Keratinocyte (primary cell): ENCODE measurements around the gene MSL3B.

Source experiments
- DNase-seq: peaks from one replicate; pipeline ENCODE4 v3.0.0-alpha.2; 2011; ENCODE audit warnings: low read depth, missing footprints, low spot score
- FAIRE-seq: peaks from 2 replicates; lab custom pipeline; 2011; peaks lifted over from hg19 to GRCh38; lab: Jason Lieb, UNC
- H2AFZ ChIP-seq: 2 replicates; pipeline ENCODE4 v1.6.0; 2012; ENCODE audit warnings: low read length, control low read depth, inconsistent platforms; ENCODE audit not compliant: control insufficient read depth
- H3K27ac ChIP-seq: 2 replicates; pipeline ENCODE4 v1.5.1; 2011; ENCODE audit warnings: low read length; ENCODE audit not compliant: control insufficient read depth, insufficient read depth
- H3K27me3 ChIP-seq: 3 replicates; pipeline ENCODE4 v1.6.0; 2011; ENCODE audit warnings: low read length; ENCODE audit not compliant: control insufficient read depth, insufficient read depth; ENCODE audit errors: extremely low read depth
- H3K36me3 ChIP-seq, 2 experiments: 2 replicates in 1 of 2; 3 replicates in 1 of 2; pipeline ENCODE4 v1.5.1; 2011; ENCODE audit warnings: low read length in 2 of 2, mild to moderate bottlenecking in 1 of 2; ENCODE audit not compliant: control insufficient read depth in 2 of 2, insufficient read depth in 2 of 2; ENCODE audit errors: extremely low read depth in 1 of 2
- H3K4me1 ChIP-seq: 3 replicates; pipeline ENCODE4 v1.5.1; 2011; ENCODE audit warnings: low read length; ENCODE audit not compliant: control insufficient read depth, insufficient read depth; ENCODE audit errors: extremely low read depth
- H3K4me2 ChIP-seq: 3 replicates; pipeline ENCODE4 v1.6.0; 2011; ENCODE audit warnings: low read depth, low read length; ENCODE audit not compliant: control insufficient read depth, insufficient read depth; ENCODE audit errors: extremely low read depth
- H3K4me3 ChIP-seq, 3 experiments: fragments of 200-600 bp in 1 of 3; sonication (generic) in 1 of 3; 2 replicates in 2 of 3; 3 replicates in 1 of 3; pipeline ENCODE4 v1.5.1; 2011 to 2016; ENCODE audit warnings: low read length in 3 of 3, mild to moderate bottlenecking in 3 of 3, control low read depth in 2 of 3, inconsistent platforms in 1 of 3, low read depth in 1 of 3, mixed read lengths in 1 of 3, mixed run types in 1 of 3, moderate library complexity in 1 of 3; ENCODE audit not compliant: control insufficient read depth in 2 of 3, insufficient read depth in 2 of 3; ENCODE audit errors: extremely low read depth in 1 of 3
- H3K79me2 ChIP-seq: 2 replicates; pipeline ENCODE4 v1.6.0; 2012; ENCODE audit warnings: low read length; ENCODE audit not compliant: control insufficient read depth, insufficient read depth
- H3K9ac ChIP-seq: 3 replicates; pipeline ENCODE4 v1.6.0; 2011; ENCODE audit warnings: low read length; ENCODE audit not compliant: control insufficient read depth, insufficient read depth; ENCODE audit errors: extremely low read depth
- H3K9me1 ChIP-seq: 3 replicates; pipeline ENCODE4 v1.6.0; 2011; ENCODE audit warnings: low read length; ENCODE audit not compliant: control insufficient read depth, insufficient read depth; ENCODE audit errors: extremely low read depth
- H3K9me3 ChIP-seq: 2 replicates; pipeline ENCODE4 v1.5.1; 2012; ENCODE audit warnings: low read depth, low read length; ENCODE audit not compliant: control insufficient read depth
- H4K20me1 ChIP-seq: 3 replicates; pipeline ENCODE4 v1.6.0; 2011; ENCODE audit warnings: low read length; ENCODE audit not compliant: control insufficient read depth, insufficient read depth; ENCODE audit errors: extremely low read depth
- CTCF ChIP-seq, 3 experiments: IDR thresholded peaks in 1 of 3; conservative IDR thresholded peaks in 1 of 3; optimal IDR thresholded peaks in 1 of 3; 2 replicates in 2 of 3; 3 replicates in 1 of 3; pipeline versions ENCODE3 to v1.5.1; 2011; ENCODE audit warnings: low read length in 3 of 3, mild to moderate bottlenecking in 3 of 3, moderate library complexity in 2 of 3, control low read depth in 1 of 3, inconsistent platforms in 1 of 3; ENCODE audit not compliant: insufficient read depth in 2 of 3; ENCODE audit errors: extremely low read depth in 1 of 3
- EZH2 ChIP-seq: IDR thresholded peaks from one replicate; pipeline ENCODE4 v1.6.1; 2012; ENCODE audit warnings: inconsistent platforms, mild to moderate bottlenecking, low read length, moderate library complexity
- dilution Hi-C: fragments of 300-500 bp; cut with MboI; formaldehyde crosslinking; loops from one replicate; pipeline ENCODE4 v1.7.0; 2020; ENCODE audit warnings: low sequenced_read_pairs; ENCODE audit not compliant: extremely low pct_ligation_motif_present

The MSL3B gene

GRCh38 chr2:233817995-233818638, 50.1 kb downstream of the MSL3B start:
- Histone ChIP-seq H3K27ac (no peak overlapping the region), H3K4me2 (no peak overlapping the region), H3K4me1 (no peaks in the 10 kb centered on the region), H3K36me3 (no peaks in the 10 kb centered on the region), H2AFZ (no peak overlapping the region), H3K79me2 (no peaks in the 10 kb centered on the region), H4K20me1 (no peaks in the 10 kb centered on the region), H3K9me1 (no peaks in the 10 kb centered on the region), H3K27me3 (peaks cover 5% of the 10 kb centered on the region), H3K9me3 (no peaks in the 10 kb centered on the region), H3K4me3 (no peak overlapping the region), H3K9ac (no peak overlapping the region)
- DNase-seq (no peak), FAIRE-seq (no peak)
- TF ChIP-seq EZH2 (no peak), CTCF (optimal IDR thresholded peaks at IDR 0.05 in 1 of 3, IDR thresholded peaks at IDR 0.05 in 1 of 3, conservative IDR thresholded peaks at IDR 0.05 in 1 of 3; ENCODE audit: extremely low read depth in 1 of 3, insufficient read depth in 2 of 3, low read length in 3 of 3) (no peak)
- dilution Hi-C loops = no loop called here

- no peak overlapping the region for H3K4me2 ChIP-seq
- no peaks in the 10 kb centered on the region for H3K4me1 ChIP-seq
- H3K9ac ChIP-seq = no peak overlapping the region
- no peaks in the 10 kb centered on the region for H4K20me1 ChIP-seq
- H3K9me3 ChIP-seq = no peaks in the 10 kb centered on the region
- no peak overlapping the region for H3K27ac ChIP-seq
- no peaks in the 10 kb centered on the region for H3K9me1 ChIP-seq
- no peaks in the 10 kb centered on the region for H3K36me3 ChIP-seq
- FAIRE-seq (no peak), DNase-seq (no peak)
- H3K4me3 ChIP-seq = no peak overlapping the region
- peaks cover 8% of the 10 kb centered on the region for H3K27me3 ChIP-seq
- H2AFZ ChIP-seq = no peak overlapping the region
- no peaks in the 10 kb centered on the region for H3K79me2 ChIP-seq
- TF ChIP-seq CTCF (optimal IDR thresholded peaks at IDR 0.05 in 1 of 3, IDR thresholded peaks at IDR 0.05 in 1 of 3, conservative IDR thresholded peaks at IDR 0.05 in 1 of 3; ENCODE audit: extremely low read depth in 1 of 3, insufficient read depth in 2 of 3, low read length in 3 of 3) (no peak), EZH2 (no peak)
- dilution Hi-C loops = no loop called here
Observed at GRCh38 chr2:233817361-233817911, 50.8 kb downstream of the MSL3B start.
